HG03103 (cell line): ENCODE results near the gene SFI1.
"Not testable (repeated sequence)": the region's sequence is repeated elsewhere in the genome, so short reads cannot be mapped to it uniquely, and the experiment has no call there.

ENCODE experiments used
- ATAC-seq: cut with Tn5 transposase; IDR thresholded peaks from one replicate; pipeline ENCODE4 v1.9.1; 2021; ENCODE audit warnings: low read depth; ENCODE audit not compliant: unreplicated experiment

SFI1 gene

GRCh38 chr22:31538815-31539214, 42.5 kb downstream of the SFI1 start:
- ATAC-seq = no peak

GRCh38 chr22:31540166-31540565, 43.8 kb downstream of the SFI1 start:
- not testable (repeated sequence) for ATAC-seq

GRCh38 chr22:31540966-31541365, 44.6 kb downstream of the SFI1 start:
- no peak for ATAC-seq

GRCh38 chr22:31544481-31545480, 48.4 kb downstream of the SFI1 start:
- ATAC-seq = no peak

GRCh38 chr22:31550871-31551370, 54.6 kb downstream of the SFI1 start:
- ATAC-seq = no peak

- ATAC-seq = no peak
Observed at GRCh38 chr22:31556627-31557203, 60.4 kb downstream of the SFI1 start.

GRCh38 chr22:31558546-31558945, 62.2 kb downstream of the SFI1 start:
- not testable (repeated sequence) for ATAC-seq

GRCh38 chr22:31561238-31561887, 65.0 kb downstream of the SFI1 start:
- ATAC-seq = no peak

- no peak for ATAC-seq
Observed at GRCh38 chr22:31561970-31562369, 65.6 kb downstream of the SFI1 start.

- no peak for ATAC-seq
Observed at GRCh38 chr22:31566484-31566883, 70.1 kb downstream of the SFI1 start.

- no peak for ATAC-seq
Observed at GRCh38 chr22:31567196-31567595, 70.9 kb downstream of the SFI1 start.

GRCh38 chr22:31567702-31568101, 71.4 kb downstream of the SFI1 start:
- no peak for ATAC-seq

- no peak for ATAC-seq
Observed at GRCh38 chr22:31569126-31569525, 72.8 kb downstream of the SFI1 start.

GRCh38 chr22:31572939-31573338, 76.6 kb downstream of the SFI1 start:
- no peak for ATAC-seq

GRCh38 chr22:31574055-31574670, 77.8 kb downstream of the SFI1 start:
- no peak for ATAC-seq

GRCh38 chr22:31575190-31575589, 78.9 kb downstream of the SFI1 start:
- ATAC-seq = no peak

GRCh38 chr22:31577711-31578110, 81.4 kb downstream of the SFI1 start:
- no peak for ATAC-seq

- ATAC-seq = no peak
Observed at GRCh38 chr22:31578171-31578570, 81.8 kb downstream of the SFI1 start.

GRCh38 chr22:31579835-31580242, 83.5 kb downstream of the SFI1 start:
- ATAC-seq = no peak

GRCh38 chr22:31583861-31584485, 87.6 kb downstream of the SFI1 start:
- no peak for ATAC-seq
